LNCAP (cell line): Measurements from ENCODE around the gene TP73.

ENCODE experiments used
- CTCF ChIP-seq: fragments of 450-650 bp; IDR thresholded peaks from 2 replicates; pipeline ENCODE4 v1.5.1; 2017; ENCODE audit warnings: mild to moderate bottlenecking

TP73 gene

GRCh38 chr1:3747522-3747848, 95.2 kb downstream of the TP73 start:
- no peak for TF ChIP-seq CTCF

- no peak for TF ChIP-seq CTCF
These were observed 95.6 kb downstream of the TP73 start for GRCh38 chr1:3747903-3748302.

- no peak for TF ChIP-seq CTCF
These were observed 97.2 kb downstream of the TP73 start for GRCh38 chr1:3749512-3749911.

GRCh38 chr1:3750741-3751140, 98.4 kb downstream of the TP73 start:
- no peak for TF ChIP-seq CTCF

GRCh38 chr1:3752400-3752945, 100.2 kb downstream of the TP73 start, which contains the start of gene CCDC27:
TSS of gene CCDC27 (plus strand) at chr1:3752450. CDS start at chr1:3752482, 32 bp downstream.
- no peak for TF ChIP-seq CTCF

GRCh38 chr1:3753656-3754454, 101.5 kb downstream of the TP73 start:
- no peak for TF ChIP-seq CTCF

GRCh38 chr1:3756394-3756793, 104.1 kb downstream of the TP73 start:
- no peak for TF ChIP-seq CTCF

GRCh38 chr1:3759164-3759563, 106.8 kb downstream of the TP73 start:
- no peak for TF ChIP-seq CTCF
